KOPT-K1 (cell line): ENCODE measurements around the gene VPS18.
"Not testable (repeated sequence)": the region's sequence is repeated elsewhere in the genome, so short reads cannot be mapped to it uniquely, and the experiment has no call there.

Experiments
- H3K27ac ChIP-seq: fragments of 200-600 bp; sonication (generic); 2 replicates; pipeline ENCODE4 v1.5.1; 2016; ENCODE audit warnings: antibody characterized with exemption, mild to moderate bottlenecking, low read depth, low read length; ENCODE audit not compliant: poor library complexity, severe bottlenecking
- H3K36me3 ChIP-seq: fragments of 200-600 bp; sonication (generic); 2 replicates; pipeline ENCODE4 v1.5.1; 2017; ENCODE audit warnings: antibody characterized with exemption, mild to moderate bottlenecking, low read length, moderate library complexity; ENCODE audit not compliant: insufficient read depth
- H3K9me3 ChIP-seq: fragments of 200-600 bp; sonication (generic); 2 replicates; pipeline ENCODE4 v1.5.1; 2017; ENCODE audit warnings: antibody characterized with exemption, low read length, mild to moderate bottlenecking; ENCODE audit not compliant: insufficient read depth, poor library complexity, severe bottlenecking

Gene VPS18

DNA sequence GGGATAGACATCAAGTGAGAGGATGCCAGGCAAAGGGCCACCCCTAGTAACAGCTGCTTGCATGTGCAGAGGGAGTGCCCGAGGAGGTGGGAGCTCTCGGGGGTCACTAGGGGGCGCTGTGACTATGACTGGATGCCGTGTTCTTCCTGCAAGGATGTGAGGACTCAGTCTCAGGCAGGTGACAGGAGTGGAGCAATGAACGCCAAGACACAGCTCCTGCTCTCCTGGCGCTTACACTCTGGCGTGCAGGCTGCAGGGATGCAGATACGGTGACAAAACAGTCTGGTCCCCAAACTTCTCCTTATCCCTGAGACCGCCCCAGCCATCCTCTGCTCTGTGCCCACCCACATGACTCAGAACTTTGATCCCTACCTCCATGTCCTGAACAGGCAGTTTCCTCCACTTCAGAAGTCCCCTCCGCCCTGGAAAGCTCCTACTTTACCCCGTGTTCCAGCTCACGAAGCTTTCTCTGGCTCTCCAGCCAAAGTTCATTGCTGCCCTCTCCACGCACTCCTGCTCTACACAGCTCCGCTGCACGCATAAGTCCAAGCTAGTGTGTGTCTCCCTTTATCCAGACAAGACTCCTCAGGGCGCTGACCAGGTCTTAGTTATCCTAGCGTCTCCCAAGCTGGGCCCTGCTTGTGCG is 34.9 kb upstream of the VPS18 start:
- H3K36me3 ChIP-seq = no peaks in the 10 kb centered on the region
- no peak overlapping the region for H3K27ac ChIP-seq
- no peaks in the 10 kb centered on the region for H3K9me3 ChIP-seq

DNA sequence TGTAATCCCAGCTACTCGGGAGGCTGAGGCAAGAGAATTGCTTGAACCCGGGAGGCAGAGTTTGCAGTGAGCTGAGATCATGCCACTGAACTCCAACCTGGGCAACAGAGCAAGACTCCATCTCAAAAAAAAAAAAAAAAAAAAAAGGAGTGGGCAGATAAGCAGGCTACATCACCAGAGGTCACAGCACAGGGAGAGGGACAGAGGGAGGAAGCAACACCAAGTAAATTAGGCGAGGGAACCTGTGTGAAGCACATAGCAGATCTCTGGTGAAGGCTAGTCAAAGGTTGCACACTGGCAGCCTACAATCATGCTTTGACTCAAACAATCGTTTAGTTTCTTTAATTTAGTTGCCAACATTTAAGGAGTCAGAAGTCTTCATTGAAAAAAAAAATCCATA is 33.1 kb upstream of the VPS18 start:
- not testable (repeated sequence) for H3K36me3 ChIP-seq, H3K9me3 ChIP-seq, H3K27ac ChIP-seq

DNA sequence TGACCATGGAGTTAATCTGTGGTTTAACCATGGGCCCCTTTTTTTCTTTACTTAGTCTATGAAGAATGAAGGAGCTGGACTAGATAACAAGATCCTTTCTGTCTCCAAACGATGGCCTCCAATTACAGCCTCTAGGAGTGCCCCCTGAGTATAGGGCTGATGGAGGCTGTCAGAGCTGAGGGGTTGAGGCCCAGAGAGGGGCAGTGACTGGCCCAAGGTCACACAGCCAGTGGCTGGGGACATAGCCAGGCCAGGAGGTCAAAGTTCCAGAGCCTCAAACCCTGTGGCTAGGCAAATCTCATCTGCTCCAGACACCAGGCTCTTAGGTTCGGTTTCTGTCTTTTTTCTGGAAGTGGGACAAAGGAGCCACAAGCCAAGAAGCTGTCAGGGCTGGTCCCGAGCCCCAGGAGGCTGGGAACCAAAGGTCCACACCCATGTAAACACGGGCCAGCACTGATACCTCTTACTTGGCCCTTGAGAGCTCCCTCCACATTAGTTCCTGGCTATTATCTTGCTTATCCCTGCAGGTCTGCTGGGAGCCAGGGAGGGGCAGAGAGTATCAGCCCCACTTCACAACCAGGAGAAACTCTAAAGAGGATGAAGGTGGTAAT is 30.5 kb upstream of the VPS18 start:
- Histone ChIP-seq H3K27ac (no peak overlapping the region), H3K9me3 (no peaks in the 10 kb centered on the region)

DNA sequence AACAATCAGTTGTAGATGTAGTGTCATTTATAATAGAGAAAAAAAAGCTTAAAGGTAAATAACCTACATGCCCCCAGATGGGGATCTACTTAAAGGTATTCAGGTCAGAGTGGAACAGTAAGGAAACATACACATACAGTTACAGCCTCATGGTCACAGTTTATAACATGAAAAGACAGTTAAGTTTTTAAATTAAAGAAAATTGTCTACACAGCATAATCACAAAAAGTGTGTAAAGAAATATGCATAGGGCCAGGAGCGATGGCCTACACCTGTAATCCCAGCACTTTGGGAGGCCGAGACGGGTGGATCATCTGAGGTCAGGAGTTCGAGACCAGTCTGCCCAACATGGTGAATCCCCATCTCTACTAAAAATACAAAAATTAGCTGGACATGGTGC is 27.1 kb upstream of the VPS18 start:
- Histone ChIP-seq H3K36me3 (no peaks in the 10 kb centered on the region), H3K27ac (no peak overlapping the region), H3K9me3 (no peaks in the 10 kb centered on the region)

More for the DNA sequence above, 30.5 kb upstream of the VPS18 start:
- no peaks in the 10 kb centered on the region for H3K36me3 ChIP-seq

DNA sequence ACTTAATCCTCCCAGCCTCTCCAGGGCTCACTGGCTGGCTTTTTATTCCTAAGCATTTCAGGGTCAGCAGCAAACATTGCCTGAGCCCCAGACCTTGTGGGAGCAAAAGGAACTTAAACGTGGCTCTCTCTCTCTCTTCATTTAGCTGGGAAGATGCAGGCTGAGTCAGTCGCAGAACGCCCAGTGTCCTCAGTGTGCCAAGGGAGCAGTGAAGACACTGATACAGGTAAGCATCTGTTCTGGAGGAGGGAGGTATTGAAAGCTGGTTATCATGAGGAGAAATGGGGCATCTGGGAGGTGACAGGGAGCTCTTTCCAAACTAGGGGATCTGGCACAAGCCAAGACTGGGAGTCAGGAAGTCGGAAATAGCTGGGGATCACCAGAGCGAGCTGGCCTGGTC is 24.6 kb upstream of the VPS18 start:
- no peaks in the 10 kb centered on the region for H3K36me3 ChIP-seq
- no peak overlapping the region for H3K27ac ChIP-seq
- H3K9me3 ChIP-seq = no peaks in the 10 kb centered on the region

DNA sequence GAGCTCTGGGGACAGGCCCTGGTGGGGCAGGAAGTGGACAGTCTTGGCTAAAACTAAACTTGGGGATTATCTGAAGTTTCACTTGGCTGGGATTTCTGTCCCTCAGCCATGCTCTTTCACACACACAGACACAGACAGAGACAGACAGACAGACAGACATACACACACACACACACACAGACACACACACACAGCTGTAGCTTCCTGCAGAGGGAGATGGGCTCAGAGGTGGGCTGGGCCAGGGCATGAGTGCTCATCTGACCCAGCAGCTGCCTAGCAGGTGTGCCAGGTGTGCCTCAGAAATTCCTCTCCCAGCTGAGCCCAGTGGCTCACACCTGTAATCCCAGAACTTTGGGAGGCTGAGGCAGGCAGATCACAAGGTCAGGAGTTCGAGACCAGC is 23.5 kb upstream of the VPS18 start:
- no peaks in the 10 kb centered on the region for H3K36me3 ChIP-seq
- no peak overlapping the region for H3K27ac ChIP-seq
- H3K9me3 ChIP-seq = no peaks in the 10 kb centered on the region

DNA sequence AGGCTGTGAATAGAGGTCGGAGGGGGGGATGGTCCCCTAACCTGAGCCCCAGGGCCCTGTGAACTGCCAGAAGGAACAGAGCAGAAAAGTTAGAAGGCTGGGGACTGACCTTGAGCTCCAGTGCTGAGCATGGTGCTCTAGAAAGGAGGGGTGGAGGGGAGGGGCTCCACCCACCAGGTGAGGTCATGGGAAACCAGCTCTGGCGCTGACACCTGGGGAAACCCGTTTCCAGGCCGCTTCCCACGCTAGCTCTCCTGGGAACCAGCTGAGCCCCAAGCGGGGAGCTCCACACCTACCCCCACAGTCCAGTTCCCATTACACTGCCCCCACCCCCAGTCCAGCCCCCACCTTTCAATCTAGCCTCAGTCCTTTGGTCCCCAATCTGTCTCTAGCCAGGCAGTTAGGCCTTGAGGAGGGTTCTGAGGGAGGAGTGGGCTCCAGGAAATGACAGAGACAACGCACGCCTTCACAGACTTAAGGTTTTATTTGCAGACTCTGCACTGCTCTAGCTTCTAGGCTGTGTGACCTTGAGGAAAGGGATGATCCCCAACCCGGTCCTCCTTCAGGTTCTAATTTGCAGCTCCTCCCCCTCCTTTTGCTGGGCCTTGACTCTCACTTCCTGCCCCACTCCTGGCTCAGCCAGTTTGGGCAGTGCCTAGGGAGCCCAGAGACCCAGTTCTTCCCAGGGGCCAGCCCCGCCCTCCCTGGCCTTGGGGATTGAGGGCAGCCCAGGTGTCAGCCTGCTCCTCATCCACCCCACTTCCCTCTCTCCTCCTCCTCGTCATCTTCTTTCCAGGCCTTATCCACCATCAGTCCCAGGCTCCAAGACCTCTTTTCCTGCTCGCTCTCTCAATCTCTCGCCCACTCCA is 22.3 kb upstream of the VPS18 start:
- Histone ChIP-seq H3K27ac (no peak overlapping the region), H3K36me3 (no peaks in the 10 kb centered on the region)

DNA sequence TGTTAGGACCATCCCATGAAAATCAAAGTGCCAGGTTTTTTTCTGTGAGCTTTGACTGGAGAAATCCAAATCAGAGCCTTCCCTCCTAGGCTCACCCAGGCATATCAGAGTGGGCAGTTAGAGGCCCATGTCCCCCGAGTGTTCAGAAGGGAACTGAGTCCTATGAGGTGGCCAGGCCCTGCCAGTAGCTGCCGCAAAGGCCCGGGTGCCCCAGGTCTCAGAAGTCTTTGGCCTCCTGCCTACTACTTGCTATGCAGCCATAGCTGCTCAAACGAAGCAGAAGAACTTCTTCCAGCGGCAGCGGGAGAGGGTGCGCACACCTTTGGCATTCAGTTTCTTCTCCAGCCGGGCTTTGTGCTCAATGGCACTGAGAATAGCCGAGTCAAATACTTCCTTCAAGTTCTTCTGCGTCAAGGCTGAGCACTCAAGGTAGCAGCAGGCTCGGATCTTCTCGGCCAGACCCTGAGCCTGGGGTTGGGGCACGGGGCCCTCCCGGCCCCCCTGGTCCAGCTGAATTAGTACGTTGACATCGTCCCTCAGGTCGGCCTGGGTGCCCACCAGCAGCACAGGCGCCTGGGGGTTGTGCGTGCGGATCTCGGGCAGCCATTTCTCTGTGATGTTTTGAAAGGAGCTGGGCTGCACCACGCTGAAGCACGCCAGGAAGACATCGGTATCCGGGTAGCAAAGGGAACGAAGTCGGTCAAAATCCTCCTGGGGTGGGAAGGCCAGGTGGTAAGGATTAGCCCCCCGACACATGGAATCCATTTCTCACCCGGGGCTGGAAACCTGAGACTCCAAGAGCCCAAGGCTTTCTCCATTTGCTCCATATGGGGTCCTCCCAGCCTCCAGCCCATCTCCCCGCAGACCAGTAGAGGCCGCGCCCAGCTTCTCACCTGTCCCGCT is 21.2 kb upstream of the VPS18 start:
- Histone ChIP-seq H3K27ac (no peak overlapping the region), H3K36me3 (no peaks in the 10 kb centered on the region), H3K9me3 (no peaks in the 10 kb centered on the region)

More for the DNA sequence above, 22.3 kb upstream of the VPS18 start:
- H3K9me3 ChIP-seq = no peaks in the 10 kb centered on the region

DNA sequence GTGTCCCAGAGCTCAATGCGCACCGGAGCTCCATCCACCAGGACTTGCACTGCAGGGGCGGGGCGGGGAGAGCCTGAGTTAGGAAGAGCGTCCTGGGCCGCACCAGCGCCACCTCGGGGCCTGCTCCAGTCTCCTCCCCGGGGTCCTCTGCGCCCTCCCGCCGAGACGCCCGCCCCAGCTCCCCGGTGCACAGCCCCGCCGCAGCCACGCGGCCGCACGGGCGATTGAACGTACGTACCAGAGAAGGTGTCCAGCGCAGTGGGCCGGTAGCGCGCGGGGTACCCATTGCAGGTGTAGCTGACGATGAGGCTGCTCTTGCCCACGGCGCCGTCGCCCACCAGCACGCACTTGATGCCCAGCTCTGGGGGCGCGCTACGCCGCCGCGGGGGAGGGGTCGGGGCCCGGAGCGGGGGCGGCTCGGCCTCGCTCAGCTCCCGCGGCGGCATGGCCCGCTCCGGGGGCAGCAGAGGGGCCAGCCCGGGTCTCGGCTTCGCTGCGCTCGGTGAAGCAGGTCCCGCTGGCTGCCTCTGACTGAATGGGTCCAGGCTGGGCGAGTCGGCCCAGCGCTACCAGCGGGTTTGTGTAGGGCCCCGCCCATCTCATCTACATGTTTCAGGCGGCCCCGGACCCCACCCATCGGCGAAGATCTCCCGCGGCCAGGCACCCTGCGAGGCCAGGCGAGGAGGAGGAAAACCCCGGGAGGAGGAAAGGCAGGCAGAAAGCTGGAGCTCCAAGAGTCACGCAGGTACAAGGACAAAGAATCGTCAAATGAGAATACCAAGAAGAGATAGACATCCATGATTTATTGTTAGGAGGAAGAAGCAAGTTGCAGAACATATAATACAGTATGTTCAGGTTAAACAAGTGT is 20.3 kb upstream of the VPS18 start, which contains the start of gene RHOV:
Gene RHOV, minus strand, starts transcription at position 541 of the 868 bp plus-strand sequence. Its CDS starts 95 bp downstream, at position 446.
- Histone ChIP-seq H3K27ac (peak within 1 kb of the TSS; percentile 14), H3K36me3 (no peaks in the 10 kb centered on the region), H3K9me3 (no peaks in the 10 kb centered on the region)

DNA sequence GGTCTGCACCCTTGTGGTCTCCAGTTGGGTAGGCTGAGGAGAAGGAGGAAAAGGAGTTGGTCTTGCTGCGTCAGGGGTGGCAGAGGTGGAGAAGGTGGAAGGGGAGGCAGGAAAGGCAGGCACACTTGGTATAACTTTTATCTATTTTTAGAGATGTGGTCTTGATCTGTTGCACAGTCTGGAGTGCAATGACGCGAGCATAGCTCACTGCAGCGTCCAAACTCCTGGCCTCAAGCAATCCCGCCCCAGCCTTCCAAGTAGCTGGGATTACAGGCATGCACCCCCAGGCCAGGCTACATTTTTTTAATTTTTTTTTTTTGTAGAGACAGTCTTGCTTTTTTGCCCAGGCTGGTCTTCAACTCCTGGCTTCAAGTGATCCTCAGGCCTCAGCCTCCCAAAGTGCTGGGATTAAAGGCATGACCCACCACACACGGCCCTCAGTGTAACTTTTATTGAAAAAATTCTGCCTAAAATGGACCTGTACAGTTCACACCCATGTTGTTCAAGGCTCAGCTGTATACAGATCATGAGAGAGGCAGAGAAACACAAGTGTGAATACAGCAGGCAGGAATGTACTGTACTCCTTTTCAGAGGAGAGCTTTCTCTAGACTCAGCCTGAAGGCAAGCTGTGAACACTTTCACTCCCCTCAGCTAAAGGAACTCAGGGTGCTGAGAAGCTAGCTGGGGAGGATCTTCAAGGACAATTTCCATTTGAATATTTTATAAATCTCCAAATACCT is 18.1 kb upstream of the VPS18 start:
- Histone ChIP-seq H3K9me3 (no peaks in the 10 kb centered on the region), H3K27ac (no peak overlapping the region), H3K36me3 (no peaks in the 10 kb centered on the region)

DNA sequence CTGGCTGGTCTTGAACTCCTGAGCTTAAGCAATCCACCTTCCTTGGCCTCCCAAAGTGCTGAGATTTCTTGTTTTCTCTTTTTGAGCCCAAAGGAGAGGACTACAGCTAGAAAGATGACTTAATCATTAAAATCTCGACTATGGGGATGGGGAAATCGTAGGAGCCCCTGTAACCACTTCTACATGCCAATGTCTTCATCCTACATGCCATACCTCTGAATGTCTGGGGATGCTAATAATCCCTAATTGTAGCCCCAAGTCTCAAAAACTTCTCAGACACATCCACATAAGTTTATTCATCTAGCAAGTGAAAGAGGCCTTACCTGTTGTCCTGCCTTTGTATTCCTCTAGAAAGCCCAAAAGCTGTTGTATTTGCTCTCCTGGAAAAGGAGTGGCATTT is 16.6 kb upstream of the VPS18 start:
- Histone ChIP-seq H3K27ac (no peak overlapping the region), H3K36me3 (no peaks in the 10 kb centered on the region), H3K9me3 (no peaks in the 10 kb centered on the region)

DNA sequence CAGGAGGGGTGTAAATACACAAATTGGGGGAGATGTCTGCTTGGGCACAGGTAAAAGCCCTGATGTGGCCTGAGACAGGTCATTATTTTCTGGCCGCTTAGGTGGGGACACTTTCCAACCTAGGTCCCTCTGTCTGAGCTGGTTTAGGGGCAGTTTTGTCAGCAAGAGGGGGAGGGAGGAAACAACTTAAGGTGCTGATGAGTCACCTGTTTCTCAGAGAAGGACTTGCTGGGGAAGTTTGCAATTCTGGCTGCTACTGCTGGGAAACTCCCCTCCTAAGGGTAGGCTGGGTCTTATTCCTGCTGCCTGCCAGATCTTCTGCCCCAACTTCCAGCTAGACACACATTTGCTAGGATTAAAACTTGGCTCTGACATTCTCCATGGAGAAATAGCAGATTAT is 15.5 kb upstream of the VPS18 start:
- Histone ChIP-seq H3K36me3 (no peaks in the 10 kb centered on the region), H3K27ac (no peak overlapping the region), H3K9me3 (no peaks in the 10 kb centered on the region)

DNA sequence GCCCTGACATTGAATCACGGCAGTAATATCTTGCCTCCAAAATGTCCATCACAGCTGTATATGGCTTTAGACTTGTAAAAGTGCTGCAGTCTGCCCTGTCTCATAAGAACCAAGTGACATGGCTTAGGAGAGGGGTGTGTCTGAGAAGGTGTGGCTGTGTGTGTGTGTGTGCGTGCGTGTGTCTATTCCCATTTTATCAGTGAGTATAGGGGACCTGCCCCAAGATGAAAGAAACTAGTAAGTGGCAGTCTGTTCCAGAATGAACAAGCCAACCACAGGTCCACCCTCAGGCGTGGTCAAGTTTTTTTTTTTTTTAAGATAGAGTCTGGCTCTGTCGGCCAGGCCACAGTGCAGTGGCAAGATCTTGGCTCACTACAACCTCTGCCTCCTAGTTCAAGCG is 14.6 kb upstream of the VPS18 start:
- Histone ChIP-seq H3K36me3 (no peaks in the 10 kb centered on the region), H3K9me3 (no peaks in the 10 kb centered on the region), H3K27ac (no peak overlapping the region)
